ENCODE measurements around the gene PRLH.

- TF ChIP-seq SUZ12 (IDR thresholded peaks at IDR 0.05; ENCODE audit: extremely low read depth, insufficient read depth, insufficient read length) (no peak), YY1 (IDR thresholded peaks at IDR 0.05; ENCODE audit: insufficient read depth, insufficient read length) (no peak), ZNF274 (IDR thresholded peaks at IDR 0.05; ENCODE audit: low read depth, low read length) (no peak)
These were observed 36.0 kb downstream of the PRLH start for GRCh38 chr2:237602409-237602808.

Data from NT2/D1 (cell line).